Adipocyte (in vitro differentiated cells): Measurements from ENCODE around the gene CHST11.

Experiments
- DNase-seq: peaks from one replicate; pipeline ENCODE4 v3.0.0-alpha.2; 2015; ENCODE audit warnings: low read depth
- H3K27me3 ChIP-seq: replicated peaks from 2 replicates; pipeline ENCODE4 v1.7.0; 2013; ENCODE audit warnings: mild to moderate bottlenecking, low read length, moderate library complexity; ENCODE audit not compliant: control insufficient read depth, insufficient read depth
- H3K36me3 ChIP-seq: 2 replicates; pipeline ENCODE4 v1.7.0; 2013; ENCODE audit warnings: low read length, mild to moderate bottlenecking, moderate library complexity; ENCODE audit not compliant: control insufficient read depth, insufficient read depth, severe bottlenecking
- H3K4me1 ChIP-seq: 2 replicates; pipeline ENCODE4 v1.7.0; 2013; ENCODE audit warnings: mild to moderate bottlenecking, low read length, moderate library complexity; ENCODE audit not compliant: control insufficient read depth, insufficient read depth
- H3K4me3 ChIP-seq: 2 replicates; pipeline ENCODE4 v1.7.0; 2013; ENCODE audit warnings: mild to moderate bottlenecking, low read length, moderate library complexity
- H3K9ac ChIP-seq: 2 replicates; pipeline ENCODE4 v1.7.0; 2013; ENCODE audit warnings: mild to moderate bottlenecking, low read length, moderate library complexity
- H3K9me3 ChIP-seq: 2 replicates; pipeline ENCODE4 v1.7.0; 2013; ENCODE audit warnings: mild to moderate bottlenecking, low read length, moderate library complexity; ENCODE audit not compliant: control insufficient read depth

CHST11 gene

GRCh38 chr12:104434129-104434528 lies 22.6 kb upstream of the CHST11 start:
- Histone ChIP-seq H3K9ac (no peak overlapping the region), H3K36me3 (no peaks in the 10 kb centered on the region), H3K27me3 (peaks cover 13% of the 10 kb centered on the region), H3K4me3 (no peak overlapping the region), H3K4me1 (no peaks in the 10 kb centered on the region), H3K9me3 (no peaks in the 10 kb centered on the region)
- no peak for DNase-seq

DNA sequence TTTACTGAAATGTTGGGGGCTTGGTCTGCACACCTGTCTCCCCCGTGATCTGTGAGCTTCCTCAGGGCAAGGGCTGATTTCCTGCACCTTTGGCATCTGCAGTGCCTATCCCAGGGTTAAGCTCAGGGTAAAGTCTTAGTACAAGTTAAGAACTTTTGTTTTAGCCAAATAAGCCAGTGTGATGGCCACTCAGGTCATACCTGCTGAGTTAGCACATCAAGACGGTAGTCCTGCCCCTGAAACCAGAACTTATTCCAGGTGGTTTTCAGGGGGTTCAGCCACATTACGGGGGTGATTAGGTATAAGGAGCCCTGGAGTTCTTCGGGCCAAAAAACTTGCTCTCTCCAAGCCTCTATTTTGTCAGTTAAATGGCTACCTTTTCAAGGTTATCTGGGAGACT lies 21.6 kb upstream of the CHST11 start:
- DNase-seq: no peak
- peaks cover 13% of the 10 kb centered on the region for H3K27me3 ChIP-seq
- no peaks in the 10 kb centered on the region for H3K4me1 ChIP-seq
- H3K9me3 ChIP-seq: no peaks in the 10 kb centered on the region
- no peak overlapping the region for H3K9ac ChIP-seq
- no peaks in the 10 kb centered on the region for H3K36me3 ChIP-seq
- no peak overlapping the region for H3K4me3 ChIP-seq

GRCh38 chr12:104435765-104436164 lies 21.0 kb upstream of the CHST11 start:
- no peak for DNase-seq
- Histone ChIP-seq H3K27me3 (peaks cover 14% of the 10 kb centered on the region), H3K9ac (no peak overlapping the region), H3K4me1 (no peaks in the 10 kb centered on the region), H3K9me3 (no peaks in the 10 kb centered on the region), H3K4me3 (no peak overlapping the region), H3K36me3 (no peaks in the 10 kb centered on the region)

DNA sequence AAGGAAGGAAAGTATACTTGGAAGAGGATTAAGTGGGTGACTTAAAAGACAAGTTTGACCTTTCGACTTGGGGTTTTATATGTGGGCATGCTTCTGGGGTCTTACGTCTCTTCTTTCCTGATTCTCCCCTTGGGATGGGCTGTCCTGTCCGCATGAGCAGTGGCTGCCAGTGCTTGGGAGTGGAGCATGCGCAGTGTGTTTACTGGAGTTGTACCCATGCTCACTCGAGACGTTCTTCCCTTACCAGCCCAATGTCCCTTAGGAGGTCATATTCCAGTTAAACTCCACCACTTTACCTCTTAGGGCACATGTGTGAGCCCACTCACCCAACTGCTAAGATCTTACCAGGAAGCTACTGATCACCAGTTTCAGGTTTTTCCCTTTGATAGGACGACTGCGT lies 20.0 kb upstream of the CHST11 start:
- Histone ChIP-seq H3K9ac (no peak overlapping the region), H3K27me3 (peaks cover 16% of the 10 kb centered on the region), H3K9me3 (no peaks in the 10 kb centered on the region), H3K4me1 (no peaks in the 10 kb centered on the region), H3K4me3 (no peak overlapping the region), H3K36me3 (no peaks in the 10 kb centered on the region)
- no peak for DNase-seq

DNA sequence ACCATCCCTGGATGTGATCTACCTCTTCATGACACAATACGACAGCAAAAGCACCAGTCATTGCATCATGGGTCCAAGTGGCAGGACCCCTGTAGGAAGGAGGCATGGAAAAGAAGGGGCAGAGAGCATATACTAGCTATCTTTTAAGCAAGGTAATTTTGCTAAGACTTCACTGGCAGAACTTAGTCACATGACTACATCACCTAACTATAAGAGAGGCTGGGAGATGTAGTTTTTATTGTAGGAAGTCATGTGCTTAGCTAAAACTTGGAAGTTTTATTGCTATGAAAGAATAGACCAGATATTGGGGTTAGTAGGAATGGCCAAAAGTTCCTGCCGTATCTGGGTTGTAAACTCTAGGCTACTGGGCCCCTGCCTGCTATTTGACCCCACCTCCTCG lies 18.6 kb upstream of the CHST11 start:
- no peak overlapping the region for H3K4me3 ChIP-seq
- H3K4me1 ChIP-seq: no peaks in the 10 kb centered on the region
- no peaks in the 10 kb centered on the region for H3K36me3 ChIP-seq
- no peak for DNase-seq
- H3K9ac ChIP-seq: no peak overlapping the region
- H3K9me3 ChIP-seq: no peaks in the 10 kb centered on the region
- peaks cover 10% of the 10 kb centered on the region for H3K27me3 ChIP-seq

DNA sequence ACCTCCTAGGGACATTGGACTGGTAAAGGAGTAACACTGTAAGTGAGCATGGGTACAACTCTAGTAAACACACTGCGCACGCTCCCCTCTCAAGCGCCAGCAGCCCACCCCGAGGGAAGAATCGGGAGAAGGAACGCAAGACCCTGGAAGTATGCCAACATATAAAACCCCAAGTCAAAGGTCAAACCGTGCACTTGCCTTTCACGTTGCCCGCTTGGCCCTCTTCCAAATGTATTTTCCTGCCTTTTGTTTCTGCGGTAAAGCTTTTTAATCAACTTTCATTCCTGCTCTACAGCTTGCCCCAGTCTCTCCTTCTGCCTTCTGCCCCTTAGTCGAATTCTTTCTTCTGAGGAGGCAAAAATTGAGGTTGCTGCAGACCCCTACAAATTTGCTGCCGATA lies 17.6 kb upstream of the CHST11 start:
- no peaks in the 10 kb centered on the region for H3K9me3 ChIP-seq
- no peak overlapping the region for H3K4me3 ChIP-seq
- no peak overlapping the region for H3K9ac ChIP-seq
- H3K4me1 ChIP-seq: no peaks in the 10 kb centered on the region
- no peak for DNase-seq
- H3K27me3 ChIP-seq: peaks cover 10% of the 10 kb centered on the region
- H3K36me3 ChIP-seq: no peaks in the 10 kb centered on the region

DNA sequence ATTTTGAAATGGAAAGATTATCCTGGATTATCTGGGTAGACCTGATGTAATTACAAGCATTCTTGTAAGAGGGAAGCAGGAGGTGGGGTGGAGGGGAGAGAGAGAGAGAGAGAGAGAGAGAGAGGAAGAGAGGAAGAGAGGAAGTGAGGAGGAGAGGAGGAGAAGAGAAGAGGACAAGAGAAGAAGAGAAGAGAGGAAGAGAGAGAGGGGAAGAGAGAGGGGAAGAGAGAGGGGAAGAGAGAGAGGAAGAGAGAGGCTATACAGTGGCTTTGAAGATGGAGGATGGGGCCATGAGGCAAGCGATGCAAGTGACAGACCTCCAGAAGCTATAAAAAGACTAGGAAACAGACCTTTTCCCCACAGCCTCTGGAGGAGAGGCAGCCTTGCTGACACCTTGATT lies 13.7 kb upstream of the CHST11 start:
- no peak for DNase-seq
- Histone ChIP-seq H3K36me3 (no peaks in the 10 kb centered on the region), H3K4me3 (no peak overlapping the region), H3K9me3 (no peaks in the 10 kb centered on the region), H3K4me1 (no peaks in the 10 kb centered on the region), H3K9ac (no peak overlapping the region), H3K27me3 (peaks cover 3% of the 10 kb centered on the region)

DNA sequence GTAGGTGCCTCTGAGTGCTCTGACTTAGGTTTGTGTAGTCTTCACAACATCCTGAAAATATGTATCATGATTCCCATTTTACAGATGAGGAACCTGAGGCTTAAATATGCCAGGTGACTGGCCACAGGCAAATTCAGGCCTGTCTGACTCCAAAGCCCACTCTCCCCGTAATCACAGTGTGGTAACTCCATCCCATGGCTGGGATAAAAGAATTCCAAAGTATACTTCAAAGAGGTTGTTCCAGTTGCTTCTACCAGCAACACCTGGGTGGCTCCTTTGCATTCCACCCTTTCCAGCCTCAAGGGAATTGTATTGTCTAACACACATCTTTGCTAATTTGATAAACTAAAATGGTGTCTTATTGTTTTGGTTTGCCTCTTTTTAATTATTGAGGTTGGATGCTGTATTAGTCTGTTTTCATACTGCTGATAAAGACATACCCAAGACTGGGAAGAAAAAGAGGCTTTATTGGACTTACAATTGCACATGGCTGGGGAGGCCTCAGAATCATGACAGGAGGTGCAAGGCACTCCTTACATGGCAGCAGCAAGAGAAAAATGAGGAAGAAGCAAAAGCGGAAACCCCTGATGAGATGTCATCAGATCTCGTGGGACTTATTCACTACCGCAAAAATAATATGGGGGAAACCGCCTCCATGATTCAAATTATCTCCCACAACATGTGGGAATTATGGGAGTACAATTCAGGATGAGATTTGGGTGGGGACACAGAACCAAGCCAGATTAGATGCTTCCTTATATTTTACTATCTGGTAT lies 9.9 kb upstream of the CHST11 start:
- Histone ChIP-seq H3K9me3 (peaks cover 5% of the 10 kb centered on the region), H3K4me1 (no peaks in the 10 kb centered on the region), H3K36me3 (no peaks in the 10 kb centered on the region), H3K9ac (no peak overlapping the region), H3K27me3 (no peaks in the 10 kb centered on the region), H3K4me3 (no peak overlapping the region)
- no peak for DNase-seq

DNA sequence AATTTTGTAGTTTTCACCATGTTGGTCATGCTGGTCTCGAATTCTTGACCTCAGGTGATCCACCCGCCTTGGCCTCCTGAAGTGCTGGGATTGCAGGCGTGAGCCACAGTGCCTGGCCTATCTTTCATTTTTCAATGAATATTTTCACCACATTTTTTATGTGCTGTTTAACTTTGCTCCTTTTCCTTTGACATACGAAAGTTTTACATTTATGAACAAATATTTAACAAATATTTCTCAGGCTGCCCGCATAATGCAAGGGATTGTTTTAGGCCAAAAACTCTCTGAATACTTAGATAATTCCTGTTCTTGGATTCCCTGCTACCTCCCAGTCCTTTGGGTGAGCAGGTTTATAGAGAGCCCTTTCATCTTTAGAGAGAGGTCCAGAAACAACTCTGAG lies 8.7 kb upstream of the CHST11 start:
- Histone ChIP-seq H3K27me3 (no peaks in the 10 kb centered on the region), H3K4me1 (no peaks in the 10 kb centered on the region), H3K36me3 (no peaks in the 10 kb centered on the region), H3K4me3 (no peak overlapping the region), H3K9me3 (peaks cover 5% of the 10 kb centered on the region), H3K9ac (no peak overlapping the region)
- no peak for DNase-seq

- Histone ChIP-seq H3K36me3 (no peaks in the 10 kb centered on the region), H3K4me3 (no peak overlapping the region), H3K4me1 (no peaks in the 10 kb centered on the region), H3K9me3 (peaks cover 5% of the 10 kb centered on the region), H3K27me3 (no peaks in the 10 kb centered on the region), H3K9ac (no peak overlapping the region)
- DNase-seq: no peak
These were observed 8.3 kb upstream of the CHST11 start for GRCh38 chr12:104448451-104448850.

GRCh38 chr12:104450700-104451099 lies 6.0 kb upstream of the CHST11 start:
- Histone ChIP-seq H3K27me3 (no peaks in the 10 kb centered on the region), H3K9ac (no peak overlapping the region), H3K4me1 (peaks cover 11% of the 10 kb centered on the region), H3K36me3 (no peaks in the 10 kb centered on the region), H3K4me3 (no peak overlapping the region), H3K9me3 (peaks cover 5% of the 10 kb centered on the region)
- no peak for DNase-seq

DNA sequence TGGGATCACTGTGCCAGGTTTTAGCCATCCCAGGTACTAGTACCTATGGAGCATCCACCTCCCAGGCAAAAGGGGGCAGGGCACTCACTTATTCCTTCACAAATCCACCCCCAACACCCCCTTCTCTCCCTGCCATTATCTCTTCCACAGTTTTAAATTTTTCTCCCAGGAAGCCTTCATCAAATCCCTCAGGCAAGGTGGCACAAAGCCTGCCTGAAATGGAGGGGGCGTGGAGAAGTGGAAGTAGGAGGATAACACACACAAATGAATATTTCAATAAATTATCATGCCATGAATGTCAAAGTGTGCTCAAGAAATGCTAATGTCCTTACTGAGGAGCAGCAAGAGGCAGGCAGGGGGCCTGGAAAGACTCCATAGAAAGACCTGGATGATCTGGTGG lies 4.7 kb upstream of the CHST11 start:
- Histone ChIP-seq H3K4me1 (peaks cover 15% of the 10 kb centered on the region), H3K4me3 (no peak overlapping the region), H3K9me3 (peaks cover 5% of the 10 kb centered on the region), H3K27me3 (no peaks in the 10 kb centered on the region), H3K36me3 (no peaks in the 10 kb centered on the region), H3K9ac (no peak overlapping the region)
- DNase-seq: no peak
